ENCODE results near the gene NSUN5.
"Not testable (repeated sequence)": the region's sequence is repeated elsewhere in the genome, so short reads cannot be mapped to it uniquely, and the experiment has no call there.

Gene NSUN5

DNA sequence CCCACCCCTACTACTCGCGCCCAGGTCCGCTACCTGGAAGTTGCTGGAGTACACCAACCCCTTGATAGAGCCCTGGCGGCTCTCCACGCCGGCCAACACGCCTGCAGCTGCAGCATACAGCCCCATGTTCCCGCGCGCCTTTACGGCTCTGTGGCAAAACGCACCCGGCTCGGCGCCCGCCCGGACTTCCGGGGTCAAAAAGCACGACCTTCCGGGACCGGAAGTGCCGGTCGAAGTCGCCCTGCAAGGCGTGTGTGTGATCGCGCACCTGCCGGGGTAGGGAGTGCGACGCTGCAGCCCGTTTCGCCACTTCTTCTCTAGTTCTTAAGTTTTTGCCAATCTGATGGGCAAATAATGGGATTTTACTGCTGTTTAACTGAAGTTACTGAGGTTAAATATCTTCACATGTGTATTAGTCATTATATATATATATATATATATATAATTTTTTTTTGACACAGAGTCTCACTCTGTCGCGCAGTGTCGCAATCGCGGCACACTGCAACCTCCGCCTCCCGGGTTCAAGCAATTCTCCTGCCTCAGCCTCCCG lies at the start of gene NSUN5:
Gene NSUN5 (minus strand): TSS at position 162 of the 550 bp plus-strand sequence. CDS start 36 bp downstream, at position 126.
- no peak for FAIRE-seq

DNA sequence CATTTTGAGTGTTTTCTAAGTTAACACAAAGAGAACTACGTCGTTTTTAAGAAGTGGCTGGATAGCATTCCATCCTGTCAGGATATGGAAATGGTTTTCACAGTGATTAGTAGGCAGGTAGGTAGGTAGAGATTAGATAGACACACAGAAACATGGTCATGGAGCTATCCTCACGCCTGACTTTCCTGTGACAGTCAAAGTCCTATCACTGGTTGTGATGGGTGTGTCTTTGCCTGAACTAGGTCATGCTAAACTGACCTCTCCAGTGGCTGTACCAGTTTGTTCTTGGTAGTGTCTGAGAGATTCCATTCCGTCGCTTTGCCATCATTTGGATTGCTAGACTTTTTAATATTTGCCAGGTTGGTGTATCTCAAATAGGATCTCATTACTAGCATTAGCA lies 47.5 kb upstream of the NSUN5 start:
- FAIRE-seq: no peak

DNA sequence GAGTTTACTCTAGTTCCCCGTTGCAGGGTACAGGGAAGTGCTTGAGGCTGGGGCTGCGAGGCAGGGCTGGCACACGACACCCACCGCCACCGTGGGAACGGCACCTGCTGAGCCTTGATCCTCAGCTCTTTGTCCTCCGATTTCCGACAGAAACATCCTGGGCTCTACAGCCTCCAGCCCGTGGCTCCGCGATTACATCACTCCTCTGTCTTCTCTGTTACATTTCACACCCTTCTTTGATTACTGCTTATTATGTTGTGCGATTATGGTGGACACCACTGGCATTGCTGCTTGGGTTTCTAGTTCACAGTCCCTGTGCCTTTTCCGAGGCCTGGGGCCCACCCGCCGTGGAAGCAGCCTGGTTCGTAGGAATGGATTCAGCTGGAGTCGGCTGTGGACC lies 46.2 kb upstream of the NSUN5 start:
- no peak for FAIRE-seq

DNA sequence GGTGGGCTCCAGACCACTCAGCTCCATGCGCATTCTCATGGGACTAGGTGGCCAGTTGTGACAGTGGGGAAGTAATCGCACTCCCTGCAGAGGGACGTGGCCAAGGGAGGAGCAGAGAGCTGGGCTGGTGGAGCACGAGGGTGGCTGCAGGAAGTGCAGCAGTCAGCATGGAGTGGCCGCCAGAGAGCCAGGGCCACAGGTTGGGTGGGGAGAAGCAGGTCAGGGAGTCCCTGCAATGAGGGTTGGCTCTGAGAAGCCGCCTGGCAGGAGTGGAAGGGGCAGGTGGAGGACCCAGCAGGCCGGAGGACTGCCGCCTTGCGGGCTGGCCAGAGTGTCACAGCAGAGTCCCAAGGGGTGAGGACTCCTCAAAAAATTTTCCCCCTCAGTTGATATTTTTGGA lies 45.6 kb upstream of the NSUN5 start:
- FAIRE-seq: no peak

DNA sequence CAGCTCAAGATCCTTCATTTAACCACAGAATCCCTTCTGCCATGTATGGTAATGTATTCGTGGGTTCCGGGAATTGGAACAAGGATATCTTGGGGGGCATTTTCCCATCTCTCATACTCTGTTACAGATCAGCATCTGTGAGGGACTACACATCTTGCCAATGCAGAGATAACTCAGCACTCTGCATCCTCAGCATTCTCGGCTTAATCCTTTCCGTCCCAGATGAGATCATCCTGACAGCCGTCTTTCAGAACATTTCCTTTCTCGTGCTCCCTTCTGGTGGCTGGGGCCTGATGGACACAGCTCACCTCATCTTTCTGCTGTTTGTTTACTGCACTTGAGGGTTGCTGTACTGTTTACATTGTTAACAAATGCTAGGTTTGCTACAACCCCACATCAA lies 44.6 kb upstream of the NSUN5 start:
- FAIRE-seq: no peak

DNA sequence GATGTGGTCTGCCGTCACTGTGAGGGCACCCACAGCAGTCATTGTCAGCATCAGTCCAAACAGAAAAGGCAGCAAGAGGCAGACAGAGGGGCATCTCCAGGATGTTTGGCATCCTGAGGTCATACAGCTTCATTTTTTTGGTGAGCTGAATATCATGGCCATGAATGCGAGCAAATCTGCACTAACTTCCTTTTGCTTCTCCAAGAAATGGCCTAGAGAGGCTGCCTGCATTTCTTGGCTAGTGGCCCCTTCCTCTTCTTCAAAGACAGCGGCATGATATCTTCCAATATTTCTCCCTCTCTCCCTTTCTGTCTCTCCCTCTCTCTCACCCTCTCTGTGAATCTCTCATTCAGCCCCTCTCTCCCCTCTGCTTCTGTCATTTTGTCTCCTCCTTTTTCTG lies 44.2 kb upstream of the NSUN5 start:
- no peak for FAIRE-seq

DNA sequence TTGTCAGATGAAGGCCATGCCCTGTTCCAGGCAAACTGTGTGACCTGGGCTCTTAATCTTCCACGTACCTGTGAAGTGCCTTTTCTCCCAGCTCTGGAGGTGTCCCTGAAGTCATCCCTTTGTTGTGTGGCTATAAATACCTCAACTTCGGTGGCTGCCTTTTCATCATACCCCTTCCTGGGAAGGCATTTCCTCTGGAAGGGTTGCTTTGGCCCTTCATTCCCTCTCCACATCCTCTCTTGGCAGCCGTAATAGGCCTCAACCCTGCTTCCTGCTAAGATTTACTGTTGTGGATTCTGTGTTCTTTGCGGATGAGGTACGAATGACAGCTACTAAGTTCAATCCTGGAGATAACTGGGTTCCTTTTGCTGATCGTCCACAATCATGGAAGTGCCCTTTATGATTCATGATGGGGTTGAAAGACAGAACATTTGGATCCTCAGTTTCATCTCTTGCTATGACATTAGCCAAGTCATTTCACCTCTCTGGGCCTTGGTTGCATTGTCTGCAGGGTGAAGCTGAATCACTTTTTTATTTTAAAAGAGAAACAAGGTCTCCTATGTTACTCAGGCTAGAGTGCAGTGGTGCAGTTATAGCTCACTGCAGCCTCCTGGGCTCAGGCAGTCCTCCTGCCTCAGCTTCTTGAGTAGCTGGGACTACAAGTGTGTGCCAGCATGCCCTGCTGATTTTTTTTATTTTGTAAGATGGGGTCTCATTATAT lies 43.0 kb upstream of the NSUN5 start:
- FAIRE-seq: no peak

DNA sequence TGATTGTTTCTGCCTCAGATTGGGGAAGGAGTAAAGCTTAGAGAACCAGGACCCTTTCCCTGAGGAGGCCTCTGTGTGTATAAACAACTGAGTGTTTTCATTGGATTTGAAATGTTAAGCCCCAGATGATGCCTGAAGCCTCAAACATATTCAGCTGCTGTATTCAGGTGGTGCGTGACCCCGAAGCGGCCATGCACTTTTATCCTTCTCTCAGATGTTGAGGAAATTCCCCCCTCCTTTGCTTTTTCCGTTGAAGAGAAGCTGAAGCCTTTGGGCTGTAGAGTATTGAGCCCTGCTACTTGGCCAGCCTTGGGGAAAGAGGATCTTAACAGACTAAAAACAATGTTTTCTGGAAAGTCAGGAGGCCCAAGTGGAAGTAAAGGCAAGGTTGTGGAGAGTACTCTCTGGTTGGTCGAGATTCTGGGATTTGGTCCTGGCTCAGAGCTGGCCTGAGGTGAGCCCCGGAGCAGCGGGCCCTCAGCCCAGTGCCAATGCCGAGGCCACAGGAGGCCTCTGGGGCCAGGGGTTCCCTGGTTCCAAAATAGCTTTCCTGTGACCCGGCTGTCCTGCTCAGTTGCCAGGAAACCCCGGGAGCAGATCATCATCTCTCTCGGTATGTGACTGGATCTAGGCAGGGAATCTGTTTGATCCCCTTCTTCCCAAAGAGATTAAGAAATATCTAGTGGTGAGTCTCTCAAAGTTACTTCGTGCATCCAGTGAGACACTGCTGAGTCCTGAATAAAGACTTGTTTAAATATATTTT lies 41.9 kb upstream of the NSUN5 start:
- FAIRE-seq: no peak

DNA sequence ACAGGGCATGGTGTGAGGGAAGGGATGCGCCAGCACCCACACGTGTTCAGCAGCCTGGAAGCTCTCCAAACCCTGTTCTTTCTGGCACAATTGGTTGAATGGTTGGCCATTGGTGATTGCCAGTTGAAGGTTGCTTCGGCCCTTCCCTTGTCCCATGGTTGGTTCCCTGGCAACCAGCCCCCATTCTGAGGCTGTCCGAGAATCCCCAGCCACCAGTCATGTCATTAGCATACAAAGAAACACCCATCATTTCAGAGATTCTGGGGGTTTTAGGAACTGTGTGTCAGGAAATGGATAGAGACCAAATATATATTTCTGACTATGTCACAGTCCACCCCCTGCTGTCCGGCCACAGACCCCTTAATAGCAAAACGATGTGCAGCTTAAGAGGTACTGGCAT lies 41.1 kb upstream of the NSUN5 start:
- FAIRE-seq: no peak

DNA sequence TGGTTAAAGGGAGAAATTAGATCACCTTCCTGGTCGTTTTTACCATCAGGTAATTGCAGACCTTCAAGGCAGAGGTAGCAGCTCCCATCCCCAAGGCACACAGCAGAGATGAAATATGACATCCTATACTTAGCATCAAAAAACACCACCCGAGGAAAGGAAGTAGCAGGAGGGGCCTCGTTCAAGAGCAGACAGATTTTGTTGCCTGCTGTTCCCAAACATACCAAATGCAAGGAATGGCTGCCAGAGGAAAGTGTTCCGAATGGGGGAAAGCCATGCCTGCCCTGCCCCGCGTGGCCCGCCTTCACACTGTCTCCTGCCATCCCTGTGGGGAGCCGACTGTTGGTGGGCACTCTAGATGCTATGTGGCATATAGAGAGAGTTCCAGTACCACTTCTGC lies 37.3 kb upstream of the NSUN5 start:
- no peak for FAIRE-seq

DNA sequence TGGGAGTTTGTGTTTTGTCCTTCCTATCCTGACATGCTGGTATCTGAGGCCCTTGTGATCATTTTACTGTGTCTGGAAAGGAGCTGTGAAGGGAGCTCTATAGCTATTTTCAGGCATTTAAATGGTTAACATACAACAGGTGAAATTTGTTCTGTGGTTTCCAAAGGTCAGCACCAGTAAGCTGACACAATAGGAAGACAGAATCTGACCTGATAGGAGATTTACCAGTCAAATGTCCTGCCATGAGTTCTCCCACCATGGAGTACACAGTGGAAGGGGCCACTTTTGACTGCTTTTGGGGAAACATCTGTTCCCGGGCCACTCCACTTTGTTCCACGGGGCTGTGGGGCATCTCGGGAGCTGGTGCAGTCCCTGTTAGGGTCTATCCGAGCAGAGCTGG lies 36.9 kb upstream of the NSUN5 start:
- no peak for FAIRE-seq

DNA sequence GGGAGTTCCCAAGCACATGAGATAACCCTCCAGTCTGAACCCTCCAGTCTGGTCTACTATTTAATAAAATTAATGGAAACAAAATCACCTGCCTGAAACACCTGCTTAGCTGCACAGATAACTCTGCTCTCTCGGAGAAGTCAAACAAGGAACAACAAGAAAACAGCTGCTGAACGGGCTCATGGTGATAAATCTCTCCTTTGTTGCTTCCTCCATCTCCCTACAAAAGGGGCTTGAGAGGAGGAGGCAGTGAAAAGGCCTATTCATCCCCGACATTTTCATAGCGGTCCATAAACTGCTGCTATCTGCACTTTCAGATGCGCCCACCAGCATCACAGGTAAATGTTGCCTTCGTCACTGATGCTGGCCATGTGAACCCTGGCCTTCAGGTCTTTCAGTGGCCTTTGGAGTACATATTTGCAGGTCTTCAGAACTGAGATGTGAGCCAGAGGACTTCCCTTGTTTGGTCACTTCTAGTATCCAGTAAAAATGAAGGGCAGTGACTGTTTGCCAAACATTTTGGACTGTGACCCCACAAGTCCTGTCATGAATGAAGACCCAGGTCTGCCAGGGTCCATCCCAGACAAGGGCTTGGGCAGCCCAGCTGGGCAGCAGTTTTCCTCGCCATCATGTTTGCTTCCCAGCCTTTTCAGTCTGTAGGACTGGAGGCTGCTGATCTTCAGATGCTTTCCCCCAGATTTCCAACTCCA lies 35.2 kb upstream of the NSUN5 start:
- no peak for FAIRE-seq

DNA sequence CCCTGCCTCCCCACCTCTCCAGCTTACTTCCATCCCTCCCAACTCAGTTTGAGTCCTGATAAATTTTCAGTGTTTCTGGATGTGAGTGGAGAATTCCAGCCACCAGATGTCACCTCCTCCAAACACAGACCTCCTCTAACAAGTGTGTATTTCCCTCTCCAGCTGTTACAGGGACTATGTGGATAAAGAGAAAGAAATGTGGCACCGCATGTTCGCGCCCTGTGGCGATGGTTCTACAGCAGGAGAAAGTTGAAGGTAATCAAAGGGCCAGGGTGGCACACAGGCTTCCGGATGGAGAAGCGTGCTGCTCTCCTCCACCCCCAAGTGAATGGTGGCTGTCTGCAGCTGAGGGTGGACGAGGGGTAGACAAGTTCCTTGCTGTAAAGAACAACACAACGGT lies 34.0 kb upstream of the NSUN5 start:
- FAIRE-seq: no peak

DNA sequence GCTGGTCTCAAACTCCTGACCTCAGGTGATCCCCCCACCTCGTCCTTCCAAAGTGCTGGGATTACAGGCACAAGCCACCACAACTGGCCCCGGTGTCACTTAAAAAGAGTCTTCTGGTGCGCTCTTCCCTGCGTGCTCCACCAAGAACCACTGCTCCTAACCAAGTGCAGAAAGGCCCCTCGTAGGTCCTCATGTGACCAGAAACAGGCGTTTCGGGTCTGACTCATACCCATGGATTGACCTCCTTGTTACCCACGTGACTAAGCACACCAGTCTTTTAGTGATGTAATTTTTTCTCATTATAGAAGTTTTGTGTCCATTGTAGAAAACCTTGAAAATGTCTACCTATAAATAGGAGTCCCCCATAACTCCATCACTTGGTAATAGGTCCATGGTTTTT lies 33.3 kb upstream of the NSUN5 start:
- no peak for FAIRE-seq

DNA sequence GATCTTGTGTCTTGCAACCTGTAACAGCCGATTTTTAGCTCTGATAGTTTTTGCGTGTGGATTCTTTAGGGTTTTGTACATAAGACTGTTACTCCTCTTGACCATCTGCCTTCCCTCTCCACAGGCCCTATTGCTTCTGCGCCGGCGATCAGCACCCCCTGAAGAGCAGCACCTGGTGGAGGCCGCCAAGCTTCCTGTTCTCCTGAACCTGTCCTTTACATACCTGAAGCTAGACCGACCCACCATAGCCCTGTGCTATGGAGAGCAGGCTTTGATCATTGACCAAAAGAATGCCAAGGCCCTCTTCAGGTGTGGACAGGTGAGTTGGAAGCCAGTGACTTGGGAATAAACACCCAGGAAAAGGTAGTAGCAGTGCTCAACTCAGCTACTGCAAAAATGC lies 31.9 kb upstream of the NSUN5 start:
- FAIRE-seq: no peak

DNA sequence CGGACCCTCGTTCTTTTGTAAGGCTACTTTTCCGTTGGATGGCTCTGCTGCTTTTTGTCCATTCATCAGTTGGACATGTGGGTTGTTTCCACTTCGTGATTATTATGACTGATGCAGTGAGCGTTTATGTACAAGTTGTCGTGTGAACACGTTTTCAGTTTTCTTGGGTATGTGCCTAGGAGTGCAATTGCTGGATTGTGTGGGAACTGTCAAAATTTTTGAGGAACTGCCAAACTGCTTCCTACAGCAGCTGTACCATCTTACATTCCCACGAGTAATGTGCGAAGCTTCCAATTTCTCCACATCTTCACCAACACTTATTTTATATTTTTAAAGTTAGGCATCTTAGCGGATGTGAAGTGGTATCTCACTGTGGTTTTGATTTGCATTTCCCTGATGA lies 29.7 kb upstream of the NSUN5 start:
- no peak for FAIRE-seq

DNA sequence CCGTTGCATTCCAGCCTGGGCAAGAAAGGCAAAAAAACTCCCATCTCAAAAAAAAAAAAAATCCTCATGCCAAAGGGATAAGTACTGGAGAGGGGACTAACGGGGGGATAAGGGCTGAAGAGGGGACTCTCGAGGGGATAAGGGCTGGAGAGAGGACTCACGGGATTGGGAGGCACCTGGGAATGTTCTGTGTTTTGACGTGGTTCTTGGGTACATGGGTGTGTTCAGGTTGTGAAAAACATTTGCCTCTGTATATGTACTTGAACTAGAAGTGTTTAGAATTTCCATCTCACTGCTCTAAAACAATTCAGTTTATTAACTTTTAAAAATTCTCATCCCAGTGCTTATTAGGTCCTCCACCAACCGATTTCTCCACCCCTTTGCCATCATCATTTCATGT lies 23.8 kb upstream of the NSUN5 start:
- no peak for FAIRE-seq

DNA sequence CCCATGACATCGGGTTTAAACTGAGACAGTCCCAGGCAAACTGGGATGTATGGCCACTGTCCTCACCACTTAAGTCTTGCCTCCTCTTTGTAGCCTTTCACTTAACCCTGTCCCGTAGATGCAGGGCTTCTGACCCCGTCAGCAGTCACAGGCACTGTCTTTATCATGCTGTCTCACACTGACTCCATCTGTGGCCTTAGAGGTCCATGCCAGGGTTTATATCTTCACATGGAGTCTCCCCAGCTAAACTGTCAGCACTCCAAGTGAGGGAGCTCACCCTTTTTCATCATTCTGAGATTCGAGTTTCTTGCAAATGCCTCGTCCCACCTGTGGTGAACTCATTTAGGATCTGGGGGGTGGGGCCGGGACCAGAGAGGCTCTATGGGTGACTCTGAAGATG lies 22.1 kb upstream of the NSUN5 start:
- no peak for FAIRE-seq

DNA sequence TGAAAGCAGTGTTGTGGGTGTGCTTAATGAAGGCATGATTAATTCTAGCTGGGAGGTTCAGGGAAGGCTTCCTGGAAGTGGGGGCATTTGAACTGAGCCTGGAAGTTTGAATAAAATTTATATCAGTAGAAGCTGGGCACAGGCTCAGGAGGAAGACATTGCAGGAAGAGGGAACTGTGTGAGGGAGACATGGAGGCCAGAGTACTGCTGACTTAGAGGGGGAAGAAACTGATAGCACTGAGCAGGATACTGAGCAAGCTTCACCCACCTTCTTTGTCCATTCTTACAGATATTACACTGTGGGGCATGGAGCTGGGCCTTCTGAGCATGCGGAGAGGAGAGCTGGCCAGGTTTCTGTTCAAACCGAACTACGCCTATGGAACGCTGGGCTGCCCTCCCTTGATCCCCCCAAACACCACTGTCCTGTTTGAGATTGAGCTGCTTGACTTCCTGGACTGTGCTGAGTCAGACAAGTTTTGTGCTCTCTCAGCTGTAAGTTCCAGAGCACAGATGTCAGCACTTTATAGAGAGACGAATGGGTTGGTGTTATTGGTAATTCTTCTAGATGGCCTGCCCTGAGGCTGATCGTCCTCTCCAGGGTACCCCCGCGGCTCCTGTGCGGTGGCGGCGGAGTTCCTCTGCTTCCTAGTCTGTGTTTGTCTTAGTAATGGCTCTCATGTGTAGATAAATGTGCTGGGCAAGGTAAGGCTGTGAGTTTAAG lies 21.4 kb upstream of the NSUN5 start:
- no peak for FAIRE-seq

DNA sequence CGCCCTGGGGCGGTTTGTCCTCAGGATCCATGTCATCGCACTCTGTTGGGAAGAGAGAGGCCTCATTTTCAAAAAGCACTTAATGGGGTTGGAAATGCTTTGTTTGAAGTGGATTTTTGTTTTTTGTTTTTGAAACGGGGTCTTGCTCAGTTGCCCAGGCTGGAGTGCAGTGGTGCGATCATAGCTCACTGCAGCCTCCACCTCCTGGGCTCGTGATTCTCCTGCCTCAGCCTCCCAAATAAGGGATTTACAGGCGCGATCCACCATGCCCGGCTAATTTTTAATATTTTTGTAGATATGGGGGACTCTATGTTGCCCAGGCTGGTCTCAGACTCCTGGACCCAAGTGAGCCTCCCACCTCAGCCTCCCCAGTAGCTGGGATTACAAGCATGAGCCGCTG lies 20.1 kb upstream of the NSUN5 start:
- FAIRE-seq: no peak

DNA sequence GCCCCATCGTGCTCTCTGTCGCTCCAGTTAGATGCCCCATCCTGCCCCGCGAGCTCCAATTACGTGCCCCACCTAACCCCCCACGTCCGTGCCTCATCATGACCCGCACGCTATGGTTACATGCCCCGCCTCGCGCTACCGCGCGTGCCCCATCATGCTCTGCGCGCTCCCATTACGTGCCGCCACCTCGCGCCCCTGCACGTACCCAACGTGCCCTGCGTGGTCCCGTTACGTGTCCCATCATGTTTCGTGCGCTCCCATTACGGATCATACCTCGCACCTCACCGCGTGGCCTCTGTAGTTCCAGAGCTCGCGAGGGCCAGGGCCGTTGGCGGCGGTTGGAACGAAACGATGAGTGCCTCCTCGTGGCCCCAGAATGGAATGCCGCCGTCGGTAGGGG lies 19.3 kb upstream of the NSUN5 start, which contains the start of the genes FKBP6 and TRIM50:
Gene FKBP6 (plus strand): TSS at position 240 of the 400 bp plus-strand sequence. CDS start 268 bp downstream, outside the sequence.
Gene TRIM50 (minus strand): TSS at position 161 of the 400 bp plus-strand sequence. CDS start 3,295 bp downstream, outside the sequence.
- FAIRE-seq: not testable (repeated sequence)

DNA sequence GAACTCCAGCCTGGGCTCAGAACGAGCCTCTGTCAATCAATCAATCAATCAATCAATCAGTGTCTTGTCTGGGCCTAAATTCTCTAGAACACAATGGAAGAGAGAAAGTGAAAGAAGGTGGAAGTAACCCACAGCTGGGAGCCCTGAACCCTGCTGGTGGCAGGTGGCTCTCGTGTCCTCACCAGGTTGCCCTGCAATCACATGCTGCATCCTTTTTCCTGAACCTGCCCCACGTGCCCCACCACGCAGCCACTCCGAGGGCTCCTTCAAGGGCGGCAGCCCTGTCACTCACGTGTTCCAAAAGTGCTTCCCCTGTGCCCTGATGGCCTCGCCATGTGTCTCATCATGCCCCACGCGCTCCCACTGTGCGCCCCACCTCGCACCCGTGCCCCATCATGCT lies 18.8 kb upstream of the NSUN5 start:
- FAIRE-seq: not testable (repeated sequence)

DNA sequence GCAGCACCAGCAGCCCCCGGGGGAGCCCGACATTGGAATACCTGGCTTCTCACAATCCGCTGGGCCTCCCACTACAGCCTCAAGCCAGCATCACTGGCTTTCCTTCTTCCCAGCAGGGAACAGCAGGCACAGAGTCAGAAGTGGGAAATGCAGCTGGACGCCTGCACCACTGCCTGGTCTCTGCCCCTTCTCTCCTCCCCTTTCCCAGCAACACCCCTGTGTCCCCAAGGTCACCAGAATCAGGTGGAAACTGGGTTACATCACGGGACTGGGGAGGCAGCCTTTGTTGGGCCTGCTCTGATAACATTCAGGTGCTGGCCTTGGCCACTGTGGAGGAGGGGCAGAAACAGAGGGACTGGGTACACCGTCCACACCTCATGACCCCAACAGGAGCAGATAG lies 16.8 kb upstream of the NSUN5 start:
- FAIRE-seq: not testable (repeated sequence)
